H9 (cell line): Measurements from ENCODE around the gene CD164. TPM values are rescaled to one million over a fixed set of nuclear protein-coding genes. Genes with fewer than 3 reads are reported as not detected.

Source experiments
- DNase-seq: peaks from one replicate; pipeline ENCODE4 v3.0.0-alpha.2; 2017
- H2AFZ ChIP-seq: one replicate; pipeline ENCODE4 v1.6.1; 2013; ENCODE audit warnings: mild to moderate bottlenecking, low read length, control low read depth, moderate library complexity
- H2AK5ac ChIP-seq: 2 replicates; pipeline ENCODE4 v1.6.1; 2013; ENCODE audit warnings: low read length, control low read depth, mixed read lengths; ENCODE audit not compliant: insufficient read length
- H2BK120ac ChIP-seq: one replicate; pipeline ENCODE4 v1.6.1; 2013; ENCODE audit warnings: low read depth, mild to moderate bottlenecking, low read length, control low read depth, inconsistent platforms; ENCODE audit not compliant: poor library complexity, severe bottlenecking
- H2BK12ac ChIP-seq: 2 replicates; pipeline ENCODE4 v1.6.1; 2013; ENCODE audit warnings: low read length, control low read depth, mixed read lengths, low read depth; ENCODE audit not compliant: insufficient read length
- H2BK15ac ChIP-seq: 2 replicates; pipeline ENCODE4 v1.6.1; 2013; ENCODE audit warnings: low read depth, low read length, control low read depth
- H2BK20ac ChIP-seq: one replicate; pipeline ENCODE4 v1.6.1; 2013; ENCODE audit warnings: low read depth, mild to moderate bottlenecking, low read length, control low read depth, inconsistent platforms; ENCODE audit not compliant: poor library complexity, severe bottlenecking
- H2BK5ac ChIP-seq: 2 replicates; pipeline ENCODE4 v1.6.1; 2013; ENCODE audit warnings: low read length, control low read depth, mixed read lengths; ENCODE audit not compliant: insufficient read length
- H3K14ac ChIP-seq: 2 replicates; pipeline ENCODE4 v1.6.1; 2013; ENCODE audit warnings: low read length, control low read depth; ENCODE audit not compliant: insufficient read depth
- H3K18ac ChIP-seq: 2 replicates; pipeline ENCODE4 v1.6.1; 2013; ENCODE audit warnings: low read depth, mild to moderate bottlenecking, mixed read lengths, low read length, control low read depth; ENCODE audit not compliant: insufficient read length
- H3K23ac ChIP-seq: 2 replicates; pipeline ENCODE4 v1.6.1; 2013; ENCODE audit warnings: low read length, control low read depth, mixed read lengths, low read depth; ENCODE audit not compliant: insufficient read length
- H3K23me2 ChIP-seq: 2 replicates; pipeline ENCODE4 v1.6.1; 2013; ENCODE audit warnings: low read depth, mild to moderate bottlenecking, mixed read lengths, low read length, control low read depth; ENCODE audit not compliant: insufficient read length, poor library complexity, severe bottlenecking
- H3K27ac ChIP-seq: 2 replicates; pipeline ENCODE4 v1.5.1; 2013; ENCODE audit warnings: low read length, control low read depth, mixed read lengths, low read depth; ENCODE audit not compliant: insufficient read length
- H3K27me3 ChIP-seq: 2 replicates; pipeline ENCODE4 v1.6.1; 2013; ENCODE audit warnings: low read length, control low read depth, inconsistent platforms; ENCODE audit not compliant: insufficient read depth
- H3K4ac ChIP-seq: 2 replicates; pipeline ENCODE4 v1.6.1; 2013; ENCODE audit warnings: low read depth, mild to moderate bottlenecking, control low read depth, inconsistent platforms, low read length, moderate library complexity
- H3K4me1 ChIP-seq: 2 replicates; pipeline ENCODE4 v1.6.1; 2013; ENCODE audit warnings: low read length, control low read depth, inconsistent platforms; ENCODE audit not compliant: insufficient read depth
- H3K4me2 ChIP-seq: 2 replicates; pipeline ENCODE4 v1.6.1; 2013; ENCODE audit warnings: low read length, control low read depth, mixed read lengths; ENCODE audit not compliant: insufficient read length, insufficient read depth
- H3K56ac ChIP-seq: 2 replicates; pipeline ENCODE4 v1.6.1; 2013; ENCODE audit warnings: low read depth, mild to moderate bottlenecking, mixed read lengths, low read length, control low read depth; ENCODE audit not compliant: insufficient read length
- H3K79me1 ChIP-seq: 2 replicates; pipeline ENCODE4 v1.6.1; 2013; ENCODE audit warnings: low read depth, mild to moderate bottlenecking, moderate library complexity, low read length, control low read depth, inconsistent platforms; ENCODE audit not compliant: insufficient read depth, poor library complexity, severe bottlenecking
- H3K79me2 ChIP-seq: 2 replicates; pipeline ENCODE4 v1.6.1; 2013; ENCODE audit warnings: low read length, control low read depth, inconsistent platforms; ENCODE audit not compliant: insufficient read depth
- H3K9ac ChIP-seq: 2 replicates; pipeline ENCODE4 v1.6.1; 2013; ENCODE audit warnings: low read length, control low read depth, mixed read lengths; ENCODE audit not compliant: insufficient read length; ENCODE audit errors: extremely low read depth
- H3K9me3 ChIP-seq: one replicate; pipeline ENCODE4 v1.6.1; 2013; ENCODE audit warnings: low read depth, low read length, inconsistent platforms; ENCODE audit not compliant: control insufficient read depth
- H3T11ph ChIP-seq: one replicate; pipeline ENCODE4 v1.6.1; 2013; ENCODE audit warnings: mild to moderate bottlenecking, low read length, control low read depth, inconsistent platforms
- H4K20me1 ChIP-seq: one replicate; pipeline ENCODE4 v1.6.1; 2013; ENCODE audit not compliant: control insufficient read depth, insufficient read length, insufficient read depth
- H4K5ac ChIP-seq: 2 replicates; pipeline ENCODE4 v1.6.1; 2013; ENCODE audit warnings: low read depth, mild to moderate bottlenecking, mixed read lengths, low read length, control low read depth; ENCODE audit not compliant: insufficient read length
- H4K8ac ChIP-seq: replicated peaks from 2 replicates; pipeline ENCODE4 v1.6.1; 2013; ENCODE audit warnings: low read length, control low read depth, mixed read lengths, low read depth; ENCODE audit not compliant: insufficient read length
- H4K91ac ChIP-seq: 2 replicates; pipeline ENCODE4 v1.6.1; 2013; ENCODE audit warnings: low read depth, mild to moderate bottlenecking, moderate library complexity, mixed read lengths, low read length, control low read depth; ENCODE audit not compliant: insufficient read length
- H3K27ac Mint-ChIP-seq, 3 experiments: 2 replicates in 2 of 3; 3 replicates in 1 of 3; pipeline ENCODE4 v1.8.0; 2020 to 2021; ENCODE audit warnings: mixed read lengths in 3 of 3, mild to moderate bottlenecking in 1 of 3, moderate library complexity in 1 of 3
- H3K27me3 Mint-ChIP-seq: 2 replicates; pipeline ENCODE4 v1.8.0; 2021; ENCODE audit warnings: low read depth, mild to moderate bottlenecking, moderate library complexity, mixed read lengths
- H3K36me3 Mint-ChIP-seq, 3 experiments: 2 replicates in 2 of 3; 3 replicates in 1 of 3; pipeline ENCODE4 v1.8.0; 2020 to 2021; ENCODE audit warnings: low read depth in 3 of 3, mixed read lengths in 3 of 3; ENCODE audit not compliant: insufficient read depth in 1 of 3
- H3K4me1 Mint-ChIP-seq, 2 experiments: 2 replicates each; pipeline ENCODE4 v1.8.0; 2020; ENCODE audit warnings: mixed read lengths in 2 of 2
- H3K4me3 Mint-ChIP-seq, 2 experiments: 2 replicates in 1 of 2; 3 replicates in 1 of 2; pipeline ENCODE4 v1.8.0; 2020 to 2021; ENCODE audit warnings: mild to moderate bottlenecking in 2 of 2, mixed read lengths in 2 of 2, moderate library complexity in 1 of 2
- H3K9me3 Mint-ChIP-seq, 2 experiments: 2 replicates in 1 of 2; 3 replicates in 1 of 2; pipeline ENCODE4 v1.8.0; 2020; ENCODE audit warnings: mild to moderate bottlenecking in 2 of 2, mixed read lengths in 2 of 2, moderate library complexity in 1 of 2
- WGBS: extraction: QIAGEN DNeasy Blood & Tissue Kit; methylation state at CpG from one replicate; pipeline ENCODE4 v1.1.7; 2013; ENCODE audit warnings: missing lambda C conversion rate, low lambda C conversion rate, mixed read lengths; ENCODE audit not compliant: insufficient read length; ENCODE audit errors: extremely low coverage; 5-methylcytosine and 5-hydroxymethylcytosine counted together
- total RNA-seq: library from RNA; stranded (reverse); gene quantifications from 2 replicates; pipeline ENCODE4 v1.2.1, GENCODE V29; 2021
- TF ChIP-seq, protein P1 (sequence below): fragments of 200-600 bp; sonication (generic); conservative IDR thresholded peaks from 3 replicates; pipeline ENCODE4 v1.8.0; 2021; ENCODE audit warnings: antibody characterized with exemption, mild to moderate bottlenecking

Gene CD164
- total RNA-seq, 1 experiment from 2014 or later = 130 TPM

DNA sequence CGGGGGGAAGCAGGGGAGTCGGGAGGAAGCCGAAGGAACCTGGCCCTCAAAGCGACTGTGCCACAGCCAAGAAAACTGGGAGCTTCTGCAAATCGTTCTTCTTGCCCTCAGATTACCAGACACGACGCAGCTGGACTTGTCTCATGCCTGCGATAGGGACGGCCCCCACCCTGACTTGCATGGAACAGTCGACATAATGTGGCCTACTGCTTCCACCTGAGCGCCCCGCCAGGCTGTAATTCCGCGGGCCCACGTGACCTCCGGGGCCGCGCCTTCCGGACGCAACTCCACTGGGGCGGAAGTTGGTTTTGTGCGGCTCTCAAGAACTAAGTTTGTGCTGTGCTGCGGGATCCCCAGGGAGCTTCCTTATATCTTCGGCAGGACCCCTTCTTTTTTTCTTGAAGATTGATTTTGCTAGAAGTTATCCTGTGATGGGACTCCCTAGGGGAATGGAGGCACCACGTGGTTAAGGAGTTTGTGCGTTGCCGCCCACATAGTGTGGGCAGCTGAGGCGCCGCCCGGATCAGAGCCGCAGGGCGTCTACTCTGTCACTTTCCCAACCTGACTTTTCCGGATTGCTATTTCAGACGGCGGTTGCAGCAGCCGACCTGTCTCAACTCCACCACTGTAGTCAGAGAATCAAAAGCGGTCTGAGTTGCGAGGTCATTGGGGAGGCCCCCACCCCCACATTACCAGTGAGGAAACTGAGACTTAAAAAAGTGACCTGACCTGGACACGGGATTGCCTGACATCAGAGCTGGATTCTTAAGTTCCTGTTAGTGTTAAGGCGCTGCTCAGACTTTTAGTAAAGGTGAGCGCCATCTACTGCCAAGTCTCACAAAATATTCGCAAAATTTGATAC lies 540 bp upstream of the CD164 start:
- Mint-ChIP-seq H3K4me1 (peaks cover 22 to 23% of the 10 kb centered on the region in 2 experiments), H3K27ac (peak overlapping the region; percentile 100), H3K4me3 (peak overlapping the region; percentile 85 to 89), H3K9me3 (no peaks in the 10 kb centered on the region), H3K27me3 (no peaks in the 10 kb centered on the region), H3K36me3 (peaks cover 5 to 16% (median 15%) of the 10 kb centered on the region in 3 experiments; a peak in 6 of 7 replicates)
- TF ChIP-seq, protein P1, sequence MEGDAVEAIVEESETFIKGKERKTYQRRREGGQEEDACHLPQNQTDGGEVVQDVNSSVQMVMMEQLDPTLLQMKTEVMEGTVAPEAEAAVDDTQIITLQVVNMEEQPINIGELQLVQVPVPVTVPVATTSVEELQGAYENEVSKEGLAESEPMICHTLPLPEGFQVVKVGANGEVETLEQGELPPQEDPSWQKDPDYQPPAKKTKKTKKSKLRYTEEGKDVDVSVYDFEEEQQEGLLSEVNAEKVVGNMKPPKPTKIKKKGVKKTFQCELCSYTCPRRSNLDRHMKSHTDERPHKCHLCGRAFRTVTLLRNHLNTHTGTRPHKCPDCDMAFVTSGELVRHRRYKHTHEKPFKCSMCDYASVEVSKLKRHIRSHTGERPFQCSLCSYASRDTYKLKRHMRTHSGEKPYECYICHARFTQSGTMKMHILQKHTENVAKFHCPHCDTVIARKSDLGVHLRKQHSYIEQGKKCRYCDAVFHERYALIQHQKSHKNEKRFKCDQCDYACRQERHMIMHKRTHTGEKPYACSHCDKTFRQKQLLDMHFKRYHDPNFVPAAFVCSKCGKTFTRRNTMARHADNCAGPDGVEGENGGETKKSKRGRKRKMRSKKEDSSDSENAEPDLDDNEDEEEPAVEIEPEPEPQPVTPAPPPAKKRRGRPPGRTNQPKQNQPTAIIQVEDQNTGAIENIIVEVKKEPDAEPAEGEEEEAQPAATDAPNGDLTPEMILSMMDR = peak; percentile 75; the same call in 2 of the 3 replicates
- no peak overlapping the region for H3K23ac ChIP-seq
- H3K27me3 ChIP-seq = no peaks in the 10 kb centered on the region
- peak overlapping the region; percentile 98 for H2BK5ac ChIP-seq
- peak overlapping the region; percentile 99 for H3K9ac ChIP-seq
- no peak overlapping the region for H2BK20ac ChIP-seq
- WGBS = no CpG with 5 or more reads among the region's 42 CpGs
- peak overlapping the region; percentile 99 for H2BK12ac ChIP-seq
- peak overlapping the region; percentile 91 for H3T11ph ChIP-seq
- no peaks in the 10 kb centered on the region for H3K4me1 ChIP-seq
- H4K5ac ChIP-seq = peak overlapping the region; percentile 85
- H3K4me2 ChIP-seq = peak overlapping the region; percentile 62
- no peaks in the 10 kb centered on the region for H3K79me1 ChIP-seq
- peaks cover 23% of the 10 kb centered on the region for H3K79me2 ChIP-seq
- no peak overlapping the region; the same call in 1 of the 2 replicates for H3K4ac ChIP-seq
- peak overlapping the region; percentile 71 for H2AFZ ChIP-seq
- peak overlapping the region; percentile 96 for H2BK120ac ChIP-seq
- H4K8ac ChIP-seq = no peak overlapping the region
- no peak overlapping the region for H2BK15ac ChIP-seq
- H3K23me2 ChIP-seq = peaks cover 5% of the 10 kb centered on the region
- H3K18ac ChIP-seq = peak overlapping the region; percentile 100
- H2AK5ac ChIP-seq = no peak overlapping the region
- peak overlapping the region; percentile 84 for H3K27ac ChIP-seq
- H3K56ac ChIP-seq = peak overlapping the region; percentile 97
- no peak overlapping the region for H4K91ac ChIP-seq
- H3K14ac ChIP-seq = peak overlapping the region; percentile 100
- H4K20me1 ChIP-seq = no peaks in the 10 kb centered on the region
- peak; percentile 95 for DNase-seq
- H3K9me3 ChIP-seq = no peaks in the 10 kb centered on the region
